Skeletal muscle satellite cell (primary cell): ENCODE results near the gene ALG12.

Experiments used
- H3K27me3 ChIP-seq: 2 replicates; pipeline ENCODE4 v1.7.0; 2013; ENCODE audit warnings: low read length; ENCODE audit not compliant: control insufficient read depth, insufficient read depth
- H3K36me3 ChIP-seq: 2 replicates; pipeline ENCODE4 v1.7.0; 2013; ENCODE audit warnings: mild to moderate bottlenecking, control low read depth, low read length; ENCODE audit not compliant: insufficient read depth
- H3K4me1 ChIP-seq: 2 replicates; pipeline ENCODE4 v1.7.0; 2013; ENCODE audit warnings: low read length; ENCODE audit not compliant: control insufficient read depth, insufficient read depth
- H3K4me2 ChIP-seq: 2 replicates; pipeline ENCODE4 v1.7.0; 2013; ENCODE audit warnings: mild to moderate bottlenecking, low read length
- H3K4me3 ChIP-seq: 2 replicates; pipeline ENCODE4 v1.7.0; 2013; ENCODE audit warnings: low read length
- H3K9ac ChIP-seq: 2 replicates; pipeline ENCODE4 v1.7.0; 2013; ENCODE audit warnings: mild to moderate bottlenecking, low read depth, low read length, moderate library complexity
- H3K9me3 ChIP-seq: replicated peaks from 2 replicates; pipeline ENCODE4 v1.7.0; 2013; ENCODE audit warnings: mild to moderate bottlenecking, control low read depth, low read length

Gene ALG12

DNA sequence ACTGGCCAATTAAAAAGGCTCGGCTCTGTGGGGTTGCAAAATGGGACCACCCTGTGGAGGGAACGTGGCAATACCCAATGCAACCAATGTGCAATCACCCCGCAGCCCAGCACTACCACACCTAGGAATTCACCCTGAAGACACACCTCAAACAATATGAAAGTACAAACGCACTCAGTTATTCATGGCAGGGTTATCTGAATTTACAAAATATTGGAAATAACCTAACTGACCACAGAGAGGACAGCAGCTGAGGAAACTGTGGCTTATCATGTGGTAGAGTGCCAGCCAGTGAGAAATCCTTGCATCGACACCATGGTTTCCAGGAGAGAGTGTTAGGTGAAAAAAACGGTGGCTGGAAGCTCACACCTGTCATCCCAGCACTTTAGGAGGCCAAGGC lies 18.7 kb downstream of the ALG12 start:
- Histone ChIP-seq H3K36me3 (peaks cover 39% of the 10 kb centered on the region), H3K4me3 (no peak overlapping the region), H3K4me2 (no peak overlapping the region), H3K27me3 (no peaks in the 10 kb centered on the region), H3K4me1 (no peaks in the 10 kb centered on the region), H3K9me3 (no peaks in the 10 kb centered on the region), H3K9ac (no peak overlapping the region)

DNA sequence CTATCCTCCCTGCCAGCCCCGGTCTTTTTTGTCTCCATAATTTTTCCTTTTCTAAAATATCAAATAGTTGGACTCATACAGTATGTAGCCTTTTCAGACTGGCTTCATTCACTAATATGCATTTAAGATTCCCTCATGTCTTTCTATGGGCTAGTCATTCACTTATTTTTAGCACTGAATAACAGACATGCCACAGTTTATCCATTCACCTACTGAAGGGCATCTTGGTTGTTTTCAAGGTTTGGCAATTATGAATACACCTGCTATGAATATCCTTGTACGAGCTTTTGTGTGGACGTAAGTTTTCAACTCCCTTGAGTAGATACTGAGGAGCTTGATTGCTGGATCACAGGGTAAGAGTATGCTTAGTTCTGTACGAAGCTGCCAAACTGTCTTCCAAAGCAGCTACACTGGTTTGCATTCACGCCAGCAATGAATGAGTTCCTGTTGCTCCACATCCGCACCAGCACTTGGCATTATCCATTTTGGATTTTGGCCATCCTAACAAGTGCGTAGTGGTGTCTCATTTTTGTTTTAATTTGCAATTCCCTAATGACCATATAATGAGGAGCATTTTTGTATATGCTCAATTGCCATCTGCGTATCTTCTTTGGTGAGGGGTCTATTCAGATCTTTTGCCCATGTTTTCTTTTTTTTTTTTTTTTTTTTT lies 21.1 kb downstream of the ALG12 start:
- Histone ChIP-seq H3K4me2 (no peak overlapping the region), H3K4me3 (no peak overlapping the region), H3K36me3 (peaks cover 30% of the 10 kb centered on the region), H3K9me3 (no peaks in the 10 kb centered on the region), H3K27me3 (no peaks in the 10 kb centered on the region), H3K4me1 (no peaks in the 10 kb centered on the region), H3K9ac (no peak overlapping the region)

DNA sequence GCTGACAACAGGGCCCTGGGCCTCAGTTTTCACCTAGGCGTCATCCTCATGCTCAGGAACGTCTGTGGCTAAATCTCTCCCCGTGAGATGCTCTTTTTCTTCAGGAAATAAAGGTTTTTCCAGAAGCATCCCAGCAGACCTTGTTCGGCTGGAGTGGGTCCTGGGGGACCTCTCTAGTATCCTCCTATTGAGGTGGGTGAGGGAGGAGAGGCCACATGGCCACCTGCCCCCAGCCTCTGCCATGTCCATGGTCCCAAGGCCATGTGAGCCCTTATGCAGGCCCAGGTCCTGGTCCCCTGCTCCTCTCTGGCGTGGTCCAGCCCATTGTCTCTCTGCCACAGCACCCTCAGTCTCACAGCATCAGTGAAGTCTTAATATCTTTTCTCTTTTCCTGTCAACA lies 22.0 kb downstream of the ALG12 start:
- H3K9ac ChIP-seq = no peak overlapping the region
- peaks cover 29% of the 10 kb centered on the region for H3K36me3 ChIP-seq

DNA sequence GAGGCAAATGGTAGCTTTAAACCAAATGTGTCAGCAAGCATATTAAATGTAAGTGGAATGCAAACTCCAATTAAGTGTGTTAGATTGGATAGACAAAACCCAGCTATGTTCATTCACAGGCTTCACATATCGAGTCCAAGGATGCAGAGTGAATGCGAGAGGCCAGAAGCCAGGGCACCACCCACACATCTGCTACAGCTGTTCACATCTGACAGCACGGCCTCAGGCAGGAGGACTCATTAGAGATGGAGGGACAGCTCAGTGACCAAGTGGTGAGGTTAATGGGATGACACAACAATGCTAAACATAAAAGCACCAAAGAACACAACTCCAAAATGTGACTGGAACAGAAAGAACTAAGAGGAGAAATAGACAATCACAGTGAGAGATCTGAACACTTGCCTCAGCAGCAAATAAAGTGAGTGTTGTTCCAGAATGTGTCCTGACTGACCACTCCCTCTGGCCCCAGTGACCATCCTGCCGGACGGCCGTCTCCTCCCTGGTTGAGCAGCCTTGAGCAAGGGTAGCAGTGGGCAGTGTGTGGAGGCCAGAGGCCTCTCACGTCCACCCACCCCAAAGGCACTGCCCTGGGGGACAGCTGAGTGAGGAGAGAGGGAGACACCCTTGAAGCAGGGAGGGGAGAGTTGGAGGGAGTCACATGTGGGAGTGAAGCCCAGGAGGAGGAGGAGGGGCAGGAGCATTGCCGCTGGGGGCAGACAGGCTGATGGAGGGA lies 23.8 kb downstream of the ALG12 start:
- no peaks in the 10 kb centered on the region for H3K9me3 ChIP-seq
- no peak overlapping the region for H3K4me2 ChIP-seq
- no peaks in the 10 kb centered on the region for H3K27me3 ChIP-seq
- H3K4me3 ChIP-seq = no peak overlapping the region
- no peak overlapping the region for H3K9ac ChIP-seq
- peaks cover 33% of the 10 kb centered on the region for H3K36me3 ChIP-seq
- H3K4me1 ChIP-seq = no peaks in the 10 kb centered on the region

More for the DNA sequence above, 22.0 kb downstream of the ALG12 start:
- no peak overlapping the region for H3K4me2 ChIP-seq
- no peak overlapping the region for H3K4me3 ChIP-seq
- no peaks in the 10 kb centered on the region for H3K27me3 ChIP-seq
- H3K4me1 ChIP-seq = no peaks in the 10 kb centered on the region
- no peaks in the 10 kb centered on the region for H3K9me3 ChIP-seq

- Histone ChIP-seq H3K36me3 (peaks cover 41% of the 10 kb centered on the region), H3K9ac (no peak overlapping the region), H3K27me3 (no peaks in the 10 kb centered on the region), H3K4me1 (no peaks in the 10 kb centered on the region), H3K9me3 (no peaks in the 10 kb centered on the region), H3K4me3 (no peak overlapping the region), H3K4me2 (no peak overlapping the region)
Measured at GRCh38 chr22:49893025-49893424, 25.2 kb downstream of the ALG12 start.

DNA sequence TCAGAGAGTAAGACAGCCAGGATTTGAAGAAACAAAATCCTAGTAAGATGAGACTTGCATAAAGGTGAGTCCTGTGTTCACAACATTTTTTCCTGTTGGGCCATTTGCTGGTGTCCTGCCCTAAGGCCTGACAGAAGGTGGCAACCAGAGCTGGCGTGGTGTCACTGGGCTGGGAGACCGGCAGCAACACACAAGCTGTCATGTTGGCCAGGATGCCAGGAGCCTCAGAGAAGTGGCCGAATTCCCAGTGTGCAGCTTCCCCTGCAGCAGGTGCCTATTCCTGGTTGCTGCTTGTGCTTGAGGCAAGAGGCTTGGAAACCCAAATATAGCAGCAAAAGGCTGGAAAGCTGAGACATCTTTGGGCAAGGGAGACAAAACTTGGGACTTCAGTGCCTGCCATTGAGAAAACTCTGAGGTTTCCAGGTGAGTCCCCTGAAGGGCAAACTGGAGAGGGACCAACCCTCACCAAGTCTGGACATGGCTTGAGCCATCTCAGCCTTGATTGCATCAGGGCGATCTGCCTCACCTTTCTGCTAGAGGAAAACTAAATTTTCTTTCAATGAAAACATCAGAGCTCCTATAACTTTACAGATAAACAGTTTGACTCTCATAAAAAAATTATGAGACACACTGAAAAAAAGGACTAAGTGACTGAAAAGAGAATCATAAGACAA lies 25.9 kb downstream of the ALG12 start:
- no peak overlapping the region for H3K4me3 ChIP-seq
- H3K4me2 ChIP-seq = no peak overlapping the region
- H3K4me1 ChIP-seq = no peaks in the 10 kb centered on the region
- peaks cover 47% of the 10 kb centered on the region for H3K36me3 ChIP-seq
- H3K27me3 ChIP-seq = no peaks in the 10 kb centered on the region
- H3K9ac ChIP-seq = no peak overlapping the region
- H3K9me3 ChIP-seq = no peaks in the 10 kb centered on the region

- no peak overlapping the region for H3K4me2 ChIP-seq
Measured at GRCh38 chr22:49889071-49889470, 29.2 kb downstream of the ALG12 start.

DNA sequence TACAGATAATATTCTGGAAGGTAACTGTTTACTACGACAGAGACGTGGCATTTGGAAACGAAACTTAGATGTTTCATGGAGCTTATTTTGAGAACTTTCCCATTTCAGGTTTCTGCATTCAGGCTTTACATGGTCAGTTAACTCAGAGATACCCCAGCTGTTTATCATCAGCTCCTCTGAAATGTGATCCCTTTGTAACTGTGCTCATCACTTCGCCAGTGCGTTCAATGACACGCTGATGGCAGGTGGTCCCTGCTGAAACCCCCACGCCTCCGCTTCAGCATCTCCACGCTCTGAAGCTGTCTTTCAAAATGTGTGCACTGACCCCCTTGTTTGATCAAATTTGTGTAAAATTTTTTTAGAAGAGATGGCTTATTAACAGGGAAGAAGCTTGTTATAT lies 30.5 kb downstream of the ALG12 start:
- no peaks in the 10 kb centered on the region for H3K4me1 ChIP-seq
- no peak overlapping the region for H3K4me3 ChIP-seq
- H3K9me3 ChIP-seq = no peaks in the 10 kb centered on the region
- peaks cover 78% of the 10 kb centered on the region for H3K36me3 ChIP-seq
- H3K4me2 ChIP-seq = no peak overlapping the region
- H3K9ac ChIP-seq = no peak overlapping the region
- no peaks in the 10 kb centered on the region for H3K27me3 ChIP-seq

More at GRCh38 chr22:49889071-49889470, 29.2 kb downstream of the ALG12 start:
- no peaks in the 10 kb centered on the region for H3K4me1 ChIP-seq
- peaks cover 73% of the 10 kb centered on the region for H3K36me3 ChIP-seq
- H3K9ac ChIP-seq = no peak overlapping the region
- no peak overlapping the region for H3K4me3 ChIP-seq
- no peaks in the 10 kb centered on the region for H3K27me3 ChIP-seq
- H3K9me3 ChIP-seq = no peaks in the 10 kb centered on the region

DNA sequence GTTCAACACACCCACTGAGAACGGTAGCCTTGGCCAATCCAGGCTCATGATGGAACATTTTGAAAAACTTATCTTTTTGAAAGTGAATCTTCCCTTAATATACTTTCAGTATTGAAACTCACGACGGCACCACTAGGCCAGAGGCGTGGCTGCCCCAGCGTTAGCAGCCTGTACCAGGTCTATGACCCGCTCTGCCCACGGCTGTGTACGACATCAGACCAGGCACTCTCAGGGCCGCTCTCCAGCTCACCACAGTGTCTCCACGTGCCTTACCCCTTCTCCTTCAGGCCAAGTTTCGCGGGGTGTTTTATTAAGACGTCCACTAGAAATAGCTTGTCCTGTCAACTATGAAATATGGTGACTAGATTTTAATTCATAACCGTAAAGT lies 31.2 kb downstream of the ALG12 start:
- H3K4me1 ChIP-seq = no peaks in the 10 kb centered on the region
- H3K4me3 ChIP-seq = no peak overlapping the region
- H3K9ac ChIP-seq = no peak overlapping the region
- H3K36me3 ChIP-seq = peaks cover 72% of the 10 kb centered on the region
- H3K27me3 ChIP-seq = no peaks in the 10 kb centered on the region
- H3K4me2 ChIP-seq = no peak overlapping the region
- no peaks in the 10 kb centered on the region for H3K9me3 ChIP-seq

- Histone ChIP-seq H3K4me1 (no peaks in the 10 kb centered on the region), H3K9ac (no peak overlapping the region), H3K4me3 (no peak overlapping the region), H3K4me2 (no peak overlapping the region), H3K9me3 (no peaks in the 10 kb centered on the region), H3K27me3 (no peaks in the 10 kb centered on the region), H3K36me3 (peaks cover 70% of the 10 kb centered on the region)
Measured at GRCh38 chr22:49886346-49887063, 31.7 kb downstream of the ALG12 start.

DNA sequence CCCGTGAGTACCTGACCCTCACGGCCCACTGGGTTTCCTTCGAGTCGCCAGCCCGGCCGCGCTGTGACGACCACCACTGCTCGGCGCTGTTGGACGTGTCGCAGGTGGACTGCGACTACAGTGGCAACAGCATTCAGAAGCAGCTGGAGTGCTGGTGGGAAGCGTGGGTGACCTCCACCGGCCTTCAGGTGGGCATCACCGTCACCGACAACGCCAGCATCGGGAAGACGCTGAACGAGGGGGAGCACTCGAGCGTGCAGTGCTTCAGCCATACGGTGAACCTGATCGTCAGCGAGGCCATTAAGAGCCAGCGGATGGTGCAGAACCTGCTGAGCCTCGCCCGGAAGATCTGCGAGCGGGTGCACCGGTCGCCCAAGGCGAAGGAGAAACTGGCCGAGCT lies 32.4 kb downstream of the ALG12 start:
- no peaks in the 10 kb centered on the region for H3K9me3 ChIP-seq
- H3K36me3 ChIP-seq = peaks cover 65% of the 10 kb centered on the region
- H3K4me1 ChIP-seq = no peaks in the 10 kb centered on the region
- H3K9ac ChIP-seq = no peak overlapping the region
- H3K4me3 ChIP-seq = no peak overlapping the region
- H3K4me2 ChIP-seq = no peak overlapping the region
- no peaks in the 10 kb centered on the region for H3K27me3 ChIP-seq
